ENCODE measurements around the gene RNF214.

RNF214 gene

GRCh38 chr11:117185736-117186430, 46.6 kb upstream of the RNF214 start:
- no peak for ATAC-seq
- no peak for TF ChIP-seq ZNF565 (CRISPR knock-in tag; conservative IDR thresholded peaks at IDR 0.05; ENCODE audit: low read depth)
- TF ChIP-seq TOX (CRISPR knock-in tag; IDR thresholded peaks at IDR 0.05; ENCODE audit: borderline replicate concordance): no peak
- TF ChIP-seq TSHZ2 (CRISPR knock-in tag; IDR thresholded peaks at IDR 0.05): no peak
- TF ChIP-seq ESRRG (CRISPR knock-in tag; IDR thresholded peaks at IDR 0.05): no peak
- no peak for TF ChIP-seq ZFP3 (CRISPR knock-in tag; IDR thresholded peaks at IDR 0.05)
- no peak for TF ChIP-seq ARNTL (CRISPR knock-in tag; IDR thresholded peaks at IDR 0.05; ENCODE audit: borderline replicate concordance, low read depth)
- no peak for TF ChIP-seq ZNF70 (CRISPR knock-in tag; IDR thresholded peaks at IDR 0.05)
- TF ChIP-seq GLIS3 (CRISPR knock-in tag; IDR thresholded peaks at IDR 0.05): no peak
- TF ChIP-seq CSRNP3 (CRISPR knock-in tag; IDR thresholded peaks at IDR 0.05): no peak
- TF ChIP-seq OSR1 (CRISPR knock-in tag; IDR thresholded peaks at IDR 0.05): no peak
- no peak for TF ChIP-seq PATZ1 (CRISPR knock-in tag; IDR thresholded peaks at IDR 0.05; ENCODE audit: borderline replicate concordance)
- TF ChIP-seq ZNF8 (CRISPR knock-in tag; IDR thresholded peaks at IDR 0.05): no peak
- TF ChIP-seq ZFP30 (CRISPR knock-in tag; IDR thresholded peaks at IDR 0.05): no peak
- TF ChIP-seq ZC3H10 (CRISPR knock-in tag; IDR thresholded peaks at IDR 0.05): no peak
- TF ChIP-seq CSDC2 (CRISPR knock-in tag; IDR thresholded peaks at IDR 0.05): no peak
- TF ChIP-seq PPARA (CRISPR knock-in tag; IDR thresholded peaks at IDR 0.05; ENCODE audit: borderline replicate concordance): no peak

GRCh38 chr11:117186431-117186761, 46.1 kb upstream of the RNF214 start:
- TF ChIP-seq BACH2 (CRISPR knock-in tag; IDR thresholded peaks at IDR 0.05; ENCODE audit: borderline replicate concordance) (no peak), CSRNP3 (CRISPR knock-in tag; IDR thresholded peaks at IDR 0.05) (no peak), TSHZ2 (CRISPR knock-in tag; IDR thresholded peaks at IDR 0.05) (no peak), TOX (CRISPR knock-in tag; IDR thresholded peaks at IDR 0.05; ENCODE audit: borderline replicate concordance) (no peak), ZFP3 (CRISPR knock-in tag; IDR thresholded peaks at IDR 0.05) (no peak), OSR1 (CRISPR knock-in tag; IDR thresholded peaks at IDR 0.05) (no peak), ZNF70 (CRISPR knock-in tag; IDR thresholded peaks at IDR 0.05) (no peak), RARB (CRISPR knock-in tag; IDR thresholded peaks at IDR 0.05) (no peak), ESRRG (CRISPR knock-in tag; IDR thresholded peaks at IDR 0.05) (no peak), CSDC2 (CRISPR knock-in tag; IDR thresholded peaks at IDR 0.05) (no peak), ISL1 (CRISPR knock-in tag; IDR thresholded peaks at IDR 0.05) (no peak), ZNF565 (CRISPR knock-in tag; conservative IDR thresholded peaks at IDR 0.05; ENCODE audit: low read depth) (no peak), PPARA (CRISPR knock-in tag; IDR thresholded peaks at IDR 0.05; ENCODE audit: borderline replicate concordance) (no peak)
- no peak for ATAC-seq

Measured in SK-N-SH treated with all-trans-retinoic acid at 6 μM for 48 hours (cell line).